Epithelial cell of esophagus (primary cell): ENCODE data around the gene BRAT1.

Source experiments
- DNase-seq: peaks from one replicate; pipeline ENCODE4 v3.0.0; 2010; ENCODE audit warnings: low read depth
- H3K4me3 ChIP-seq: 2 replicates; pipeline ENCODE4 v1.5.1; 2011; ENCODE audit warnings: mild to moderate bottlenecking, low read length, control low read depth
- TF ChIP-seq, protein P1 (sequence below): IDR thresholded peaks from 2 replicates; pipeline ENCODE4 v1.5.1; 2011; ENCODE audit warnings: low read depth, mild to moderate bottlenecking, low read length, control low read depth, inconsistent platforms; ENCODE audit not compliant: insufficient read depth; ENCODE audit errors: missing control alignments

The BRAT1 gene

GRCh38 chr7:2583798-2584580, 28.7 kb upstream of the BRAT1 start:
- TF ChIP-seq, protein P1, sequence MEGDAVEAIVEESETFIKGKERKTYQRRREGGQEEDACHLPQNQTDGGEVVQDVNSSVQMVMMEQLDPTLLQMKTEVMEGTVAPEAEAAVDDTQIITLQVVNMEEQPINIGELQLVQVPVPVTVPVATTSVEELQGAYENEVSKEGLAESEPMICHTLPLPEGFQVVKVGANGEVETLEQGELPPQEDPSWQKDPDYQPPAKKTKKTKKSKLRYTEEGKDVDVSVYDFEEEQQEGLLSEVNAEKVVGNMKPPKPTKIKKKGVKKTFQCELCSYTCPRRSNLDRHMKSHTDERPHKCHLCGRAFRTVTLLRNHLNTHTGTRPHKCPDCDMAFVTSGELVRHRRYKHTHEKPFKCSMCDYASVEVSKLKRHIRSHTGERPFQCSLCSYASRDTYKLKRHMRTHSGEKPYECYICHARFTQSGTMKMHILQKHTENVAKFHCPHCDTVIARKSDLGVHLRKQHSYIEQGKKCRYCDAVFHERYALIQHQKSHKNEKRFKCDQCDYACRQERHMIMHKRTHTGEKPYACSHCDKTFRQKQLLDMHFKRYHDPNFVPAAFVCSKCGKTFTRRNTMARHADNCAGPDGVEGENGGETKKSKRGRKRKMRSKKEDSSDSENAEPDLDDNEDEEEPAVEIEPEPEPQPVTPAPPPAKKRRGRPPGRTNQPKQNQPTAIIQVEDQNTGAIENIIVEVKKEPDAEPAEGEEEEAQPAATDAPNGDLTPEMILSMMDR, result no peak
- H3K4me3 ChIP-seq, result no peak overlapping the region
- no peak for DNase-seq

- DNase-seq, result no peak
- TF ChIP-seq, protein P1, result no peak
- no peak overlapping the region for H3K4me3 ChIP-seq
Observed at GRCh38 chr7:2582006-2582735, 26.8 kb upstream of the BRAT1 start.

DNA sequence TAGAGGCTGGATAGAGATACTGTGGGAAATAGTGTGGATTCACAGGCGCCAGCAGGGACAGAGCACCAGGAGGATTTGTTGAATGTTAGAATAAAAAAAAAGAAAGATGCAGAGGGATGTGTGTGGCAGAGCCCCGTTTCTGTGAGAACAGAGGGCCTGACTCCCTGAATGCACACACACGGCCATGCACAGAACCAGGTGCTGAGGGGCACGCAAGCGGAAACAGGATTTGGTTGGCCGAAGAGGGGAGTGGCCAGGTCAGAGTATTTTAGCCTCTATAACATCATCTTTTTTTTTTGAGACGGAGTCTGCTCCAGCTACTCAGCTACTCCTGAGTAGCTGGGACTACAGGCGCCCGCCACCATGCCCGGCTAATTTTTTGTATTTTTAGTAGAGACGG, 25.3 kb upstream of the BRAT1 start:
- DNase-seq, result no peak
- TF ChIP-seq, protein P1, result no peak
- no peak overlapping the region for H3K4me3 ChIP-seq

DNA sequence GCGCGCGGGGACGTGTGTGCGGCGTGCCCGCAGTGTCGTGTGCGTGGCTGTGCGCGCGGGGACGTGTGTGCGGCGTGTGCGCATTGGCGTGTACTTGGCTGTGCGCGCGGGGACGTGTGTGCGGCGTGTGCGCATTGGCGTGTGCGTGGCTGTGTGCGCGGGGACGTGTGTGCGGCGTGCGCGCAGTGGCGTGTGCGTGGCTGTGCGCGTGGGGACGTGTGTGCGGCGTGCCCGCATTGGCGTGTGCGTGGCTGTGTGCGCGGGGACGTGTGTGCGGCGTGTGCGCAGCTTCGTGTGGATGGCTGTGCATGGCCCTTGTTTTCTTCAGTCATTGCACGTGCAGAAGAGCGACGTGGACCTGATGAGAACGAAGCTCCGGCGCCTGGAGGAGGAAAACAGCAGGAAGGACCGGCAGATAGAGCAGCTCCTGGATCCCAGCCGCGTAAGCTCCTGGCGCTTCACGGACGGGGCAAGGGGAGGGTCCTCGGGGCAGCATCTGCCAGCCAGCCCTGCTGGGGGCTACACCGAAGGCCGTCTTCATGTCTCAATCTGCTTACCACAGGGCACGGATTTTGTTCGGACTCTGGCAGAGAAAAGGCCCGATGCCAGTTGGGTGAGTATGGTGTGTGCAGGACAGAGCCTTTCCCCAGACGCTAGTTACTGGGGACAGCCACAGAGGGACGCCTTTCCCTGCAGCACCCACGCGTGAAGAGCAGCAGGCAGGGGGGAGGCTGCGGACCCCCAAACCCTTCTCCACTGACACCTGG, 22.8 kb upstream of the BRAT1 start:
- no peak for DNase-seq
- TF ChIP-seq, protein P1, result no peak
- H3K4me3 ChIP-seq, result no peak overlapping the region

DNA sequence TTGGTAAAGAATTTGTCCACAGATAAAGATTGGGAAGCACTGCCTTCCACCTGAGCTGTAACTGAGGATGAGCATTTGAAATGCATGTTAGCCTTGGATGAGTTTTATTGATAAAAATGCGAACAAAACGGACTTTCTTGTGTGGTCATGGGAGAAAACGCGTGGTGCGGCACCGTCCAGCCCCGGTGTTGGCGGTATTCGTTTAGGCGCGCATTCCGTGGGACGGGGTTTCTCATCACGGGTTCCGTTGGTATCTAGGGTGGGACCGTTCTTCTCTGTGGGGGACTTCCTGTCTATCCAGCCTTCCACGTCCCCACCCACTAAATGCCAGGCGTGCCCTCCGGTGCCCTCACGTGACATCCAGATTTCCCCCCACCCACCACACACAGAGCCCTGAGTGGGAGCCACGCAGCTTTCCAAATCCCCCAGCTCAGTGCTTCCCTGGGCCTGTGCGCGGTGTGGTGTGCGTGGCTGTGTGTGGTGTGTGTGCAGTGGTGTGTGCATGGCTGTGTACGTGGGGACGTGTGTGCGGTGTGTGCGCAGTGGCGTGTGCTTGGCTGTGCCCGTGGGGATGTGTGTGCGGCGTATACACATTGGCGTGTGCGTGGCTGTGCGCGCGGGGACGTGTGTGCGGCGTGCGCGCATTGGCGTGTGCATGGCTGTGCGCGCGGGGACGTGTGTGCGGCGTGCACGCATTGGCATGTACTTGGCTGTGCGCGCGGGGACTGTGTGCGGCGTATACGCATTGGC, 21.6 kb upstream of the BRAT1 start:
- H3K4me3 ChIP-seq, result no peak overlapping the region
- DNase-seq, result no peak
- TF ChIP-seq, protein P1, result no peak

- TF ChIP-seq, protein P1, result no peak
- H3K4me3 ChIP-seq, result no peak overlapping the region
- no peak for DNase-seq
Observed at GRCh38 chr7:2575733-2576340, 20.5 kb upstream of the BRAT1 start.
